PC-3 (cell line): ENCODE data around the gene EI24.

Experiments used
- EZH2 ChIP-seq: fragments of 300-600 bp; sonication (generic); IDR thresholded peaks from one replicate; pipeline ENCODE4 v1.6.1; 2017; ENCODE audit warnings: antibody characterized with exemption, mild to moderate bottlenecking, low read length; ENCODE audit not compliant: unreplicated experiment
- TF ChIP-seq, protein P1 (sequence below): fragments of 300-600 bp; sonication (generic); conservative IDR thresholded peaks from 2 replicates; pipeline ENCODE4 v1.5.1; 2017; ENCODE audit warnings: antibody characterized with exemption, low read depth, mild to moderate bottlenecking, low read length

DNA sequence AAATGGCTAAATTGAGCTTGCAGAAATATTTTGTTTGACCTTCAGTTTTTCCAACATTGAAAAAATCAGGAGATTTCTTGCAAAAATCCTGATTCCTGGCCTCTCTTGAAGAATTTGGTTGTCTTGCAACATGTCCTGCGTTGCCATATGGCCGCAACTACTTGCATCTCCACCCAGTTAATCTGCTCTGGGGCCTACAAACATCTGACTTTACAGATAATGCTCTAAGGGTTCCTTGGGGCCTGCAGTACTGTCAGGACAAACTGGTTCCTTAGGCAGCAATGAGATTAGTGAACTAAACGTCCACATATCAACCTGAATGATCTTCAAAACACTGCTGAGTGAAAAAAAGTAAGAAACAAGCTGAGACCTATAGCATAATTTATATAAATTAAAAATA, 36.6 kb upstream of the EI24 start:
- TF ChIP-seq EZH2 = no peak
- TF ChIP-seq, protein P1, sequence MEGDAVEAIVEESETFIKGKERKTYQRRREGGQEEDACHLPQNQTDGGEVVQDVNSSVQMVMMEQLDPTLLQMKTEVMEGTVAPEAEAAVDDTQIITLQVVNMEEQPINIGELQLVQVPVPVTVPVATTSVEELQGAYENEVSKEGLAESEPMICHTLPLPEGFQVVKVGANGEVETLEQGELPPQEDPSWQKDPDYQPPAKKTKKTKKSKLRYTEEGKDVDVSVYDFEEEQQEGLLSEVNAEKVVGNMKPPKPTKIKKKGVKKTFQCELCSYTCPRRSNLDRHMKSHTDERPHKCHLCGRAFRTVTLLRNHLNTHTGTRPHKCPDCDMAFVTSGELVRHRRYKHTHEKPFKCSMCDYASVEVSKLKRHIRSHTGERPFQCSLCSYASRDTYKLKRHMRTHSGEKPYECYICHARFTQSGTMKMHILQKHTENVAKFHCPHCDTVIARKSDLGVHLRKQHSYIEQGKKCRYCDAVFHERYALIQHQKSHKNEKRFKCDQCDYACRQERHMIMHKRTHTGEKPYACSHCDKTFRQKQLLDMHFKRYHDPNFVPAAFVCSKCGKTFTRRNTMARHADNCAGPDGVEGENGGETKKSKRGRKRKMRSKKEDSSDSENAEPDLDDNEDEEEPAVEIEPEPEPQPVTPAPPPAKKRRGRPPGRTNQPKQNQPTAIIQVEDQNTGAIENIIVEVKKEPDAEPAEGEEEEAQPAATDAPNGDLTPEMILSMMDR = no peak
